HG03520 (cell line): ENCODE data around the gene B3GALNT1.

Experiments
- ATAC-seq: cut with Tn5 transposase; IDR thresholded peaks from one replicate; pipeline ENCODE4 v1.9.1; 2021; ENCODE audit warnings: mild to moderate bottlenecking, moderate library complexity; ENCODE audit not compliant: unreplicated experiment

The B3GALNT1 gene

GRCh38 chr3:161081633-161082032 is 23.5 kb downstream of the B3GALNT1 start:
- no peak for ATAC-seq

DNA sequence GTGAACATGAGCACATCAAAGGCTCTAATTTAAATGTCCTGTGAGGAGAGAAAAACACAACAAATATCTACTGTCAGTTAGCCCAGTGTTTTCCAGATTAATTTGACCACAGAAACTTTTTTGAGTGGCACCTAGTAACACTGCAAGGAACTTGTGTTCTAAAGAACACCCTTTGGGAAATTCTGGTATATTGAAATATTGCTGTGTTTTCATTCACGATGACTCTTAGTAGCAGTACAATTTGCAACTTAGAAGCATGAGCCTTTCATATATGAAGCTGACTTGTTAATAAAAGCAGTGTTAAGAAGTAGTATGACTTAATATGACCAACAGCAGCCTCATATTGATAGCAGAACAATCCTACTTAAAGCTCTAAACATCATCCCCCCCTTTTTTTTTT is 32.0 kb downstream of the B3GALNT1 start:
- ATAC-seq = no peak

GRCh38 chr3:161072751-161073150 is 32.4 kb downstream of the B3GALNT1 start:
- no peak for ATAC-seq

DNA sequence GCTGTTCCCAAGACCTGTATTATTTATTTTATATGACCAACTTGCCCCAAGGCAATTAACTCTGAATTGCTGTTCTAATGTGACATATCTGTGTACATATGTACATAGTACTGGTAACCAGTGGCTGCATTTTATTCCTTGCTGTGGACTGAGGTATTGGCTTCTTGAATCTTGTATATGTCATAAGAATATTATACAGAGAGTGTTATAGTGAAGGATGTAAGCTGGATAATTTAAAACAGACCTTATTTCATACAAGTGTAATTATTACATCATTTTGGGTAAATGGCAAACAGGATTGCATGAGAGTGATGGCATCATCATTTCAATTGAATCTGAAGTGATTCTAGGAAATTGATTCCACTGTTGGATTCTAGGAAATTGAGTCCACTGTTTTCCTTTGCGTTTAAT is 32.9 kb downstream of the B3GALNT1 start:
- ATAC-seq = no peak

DNA sequence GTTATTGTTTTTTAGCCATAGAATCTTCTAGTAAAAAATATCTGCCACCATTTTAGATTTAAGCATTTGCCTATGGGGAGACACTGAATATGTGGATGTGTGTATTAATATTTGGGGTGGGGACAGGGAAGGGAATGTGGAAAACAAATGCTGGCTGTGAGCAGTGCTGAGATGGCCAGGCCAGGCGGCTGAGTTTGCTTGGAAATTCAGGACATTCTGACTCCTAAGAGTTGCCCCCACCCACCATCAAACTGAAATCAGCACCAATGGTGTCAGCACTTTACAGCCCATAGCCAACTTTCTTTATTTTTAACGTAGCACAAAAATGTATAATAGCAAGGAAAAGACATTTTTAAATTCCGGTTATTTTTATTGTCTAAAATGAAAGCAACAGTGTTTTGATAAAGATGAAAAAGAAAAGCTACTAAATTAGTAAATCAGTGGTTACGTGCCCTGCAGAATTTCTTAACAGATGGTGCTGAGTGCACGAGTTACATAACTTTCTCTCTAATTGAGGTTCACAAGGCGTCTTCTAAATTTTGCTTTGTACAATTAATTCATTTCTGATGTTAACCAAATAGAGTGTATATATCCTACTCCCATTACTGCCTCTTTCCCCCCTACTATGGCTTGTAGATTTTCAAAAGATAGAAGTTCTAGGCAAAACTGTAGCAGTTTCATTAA is 34.0 kb downstream of the B3GALNT1 start:
- no peak for ATAC-seq

DNA sequence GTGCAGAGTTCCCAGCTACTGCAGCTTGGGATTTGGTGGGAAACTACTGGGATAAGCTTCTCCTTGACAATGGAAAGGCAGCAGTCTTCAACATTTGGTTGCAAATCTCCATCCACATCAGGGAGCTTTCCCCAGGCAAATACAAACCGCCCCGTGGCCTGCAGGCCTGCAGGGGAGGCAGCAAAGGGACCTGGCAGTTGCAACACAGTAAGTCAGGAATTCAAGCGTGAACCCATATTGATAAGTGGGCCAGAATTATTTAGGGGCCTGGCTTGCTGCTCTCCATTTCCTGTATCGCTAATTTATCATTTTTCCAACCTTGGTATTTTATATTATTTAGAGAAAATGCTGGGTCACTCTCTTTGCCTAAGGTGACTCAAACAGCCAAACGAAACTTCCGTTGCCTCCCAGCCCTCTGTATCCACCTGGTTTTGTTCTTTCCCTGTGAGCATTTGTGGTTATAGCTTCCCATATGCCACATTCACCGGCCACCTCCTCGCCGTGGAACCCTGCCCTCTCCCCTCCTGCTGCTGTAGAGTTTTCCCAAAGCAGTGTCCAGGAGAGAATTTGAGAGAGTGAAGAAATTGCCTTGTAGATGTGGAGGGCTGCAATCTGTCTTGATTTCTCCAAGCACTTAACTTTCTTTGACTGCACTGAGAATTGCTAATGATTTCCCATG is 34.8 kb downstream of the B3GALNT1 start:
- ATAC-seq = no peak

- ATAC-seq = peak; percentile 89
These were observed 35.5 kb downstream of the B3GALNT1 start for GRCh38 chr3:161069511-161070251.

DNA sequence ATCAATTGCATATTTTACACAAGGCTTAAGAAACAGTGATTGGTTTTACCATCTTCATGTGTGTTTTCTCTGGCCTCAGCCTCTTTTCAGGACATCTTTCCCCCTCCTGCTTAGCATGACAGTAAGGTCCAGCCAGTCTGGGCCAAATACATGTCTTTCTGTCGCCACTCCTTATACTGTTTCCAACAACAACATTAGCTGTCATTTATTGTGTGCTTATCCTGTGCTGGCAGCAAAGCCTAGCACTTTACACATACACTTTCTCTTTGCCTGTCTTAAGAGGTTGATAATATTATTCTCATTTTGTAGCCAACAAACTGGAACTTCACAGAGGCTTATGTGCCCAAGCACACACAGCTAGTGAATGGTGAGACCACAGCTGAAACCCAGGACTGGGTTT is 37.8 kb downstream of the B3GALNT1 start:
- no peak for ATAC-seq

DNA sequence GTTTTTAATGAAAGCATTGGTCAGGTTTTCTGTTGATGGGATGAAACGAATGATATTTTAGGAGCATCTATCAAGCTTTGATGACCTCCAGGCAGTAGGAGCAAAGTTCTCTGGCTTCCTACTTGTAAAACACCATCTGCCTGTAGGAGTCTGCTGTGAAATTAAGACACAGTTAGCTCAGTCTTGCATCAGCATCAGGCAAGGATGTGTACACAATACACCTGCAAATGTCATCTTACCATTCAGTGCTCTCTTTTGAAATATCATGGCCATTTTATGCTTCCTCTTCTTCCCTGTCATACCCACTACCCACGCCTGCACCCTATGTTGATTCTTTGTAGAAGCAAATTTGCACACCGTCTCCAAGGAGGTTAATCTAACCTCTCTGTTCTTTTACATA is 38.2 kb downstream of the B3GALNT1 start:
- ATAC-seq = no peak

GRCh38 chr3:161064413-161064812 is 40.7 kb downstream of the B3GALNT1 start:
- ATAC-seq = no peak

DNA sequence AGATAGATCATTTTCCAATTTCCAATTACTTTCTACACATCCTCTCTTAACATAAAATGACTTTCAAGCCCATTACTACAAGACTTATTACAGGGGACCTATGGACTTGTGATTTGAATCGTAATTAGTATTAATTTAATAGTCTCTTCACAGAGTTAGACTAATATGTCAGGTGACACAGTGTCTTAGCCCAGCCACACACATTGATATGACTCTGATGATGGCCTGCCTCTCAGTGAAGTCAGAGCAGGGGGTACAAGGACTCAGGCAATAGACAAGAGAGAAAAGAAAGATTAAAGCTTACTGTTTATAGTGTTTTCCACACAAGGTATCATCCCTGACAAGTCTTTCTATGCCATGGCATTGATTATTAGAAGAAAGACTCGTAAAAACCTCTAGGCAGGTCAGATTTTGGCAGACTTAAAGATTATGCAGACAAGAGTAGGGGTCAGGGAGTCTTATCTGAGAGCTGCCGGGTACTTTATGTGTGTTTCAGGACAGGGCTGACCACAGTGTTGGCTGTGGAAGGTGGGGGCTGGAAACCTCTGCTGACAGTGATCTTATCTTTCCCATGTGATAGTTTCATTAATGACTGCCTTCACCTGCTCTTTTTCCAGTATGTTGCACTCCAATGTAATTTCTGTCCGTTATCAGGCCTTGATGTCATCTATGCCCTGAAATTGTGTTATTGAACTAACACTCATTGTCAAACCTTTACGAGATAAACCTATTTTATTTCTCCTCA is 50.1 kb downstream of the B3GALNT1 start:
- no peak for ATAC-seq

DNA sequence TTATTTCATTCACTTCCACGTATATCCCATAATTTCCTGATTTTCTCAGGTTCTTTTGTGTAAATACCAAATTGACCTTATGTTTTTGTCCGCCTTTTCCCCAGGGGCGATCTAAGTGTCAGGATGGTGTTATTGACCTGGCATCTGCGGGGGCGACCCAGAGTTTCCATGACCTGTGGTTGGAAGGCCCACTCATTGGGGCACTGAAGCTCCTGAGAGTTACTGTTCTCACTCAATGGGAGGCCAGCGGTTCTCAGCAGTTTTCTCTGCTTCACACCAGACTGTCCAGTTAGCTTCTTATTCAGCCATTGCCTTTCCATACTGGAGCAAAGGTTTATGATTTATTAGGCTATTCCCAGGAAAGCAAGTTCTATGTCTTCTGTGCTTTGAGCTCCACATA is 53.3 kb downstream of the B3GALNT1 start:
- no peak for ATAC-seq

- ATAC-seq = no peak
These were observed 54.2 kb downstream of the B3GALNT1 start for GRCh38 chr3:161050935-161051334.

- ATAC-seq = no peak
These were observed 55.4 kb downstream of the B3GALNT1 start for GRCh38 chr3:161049683-161050248.

DNA sequence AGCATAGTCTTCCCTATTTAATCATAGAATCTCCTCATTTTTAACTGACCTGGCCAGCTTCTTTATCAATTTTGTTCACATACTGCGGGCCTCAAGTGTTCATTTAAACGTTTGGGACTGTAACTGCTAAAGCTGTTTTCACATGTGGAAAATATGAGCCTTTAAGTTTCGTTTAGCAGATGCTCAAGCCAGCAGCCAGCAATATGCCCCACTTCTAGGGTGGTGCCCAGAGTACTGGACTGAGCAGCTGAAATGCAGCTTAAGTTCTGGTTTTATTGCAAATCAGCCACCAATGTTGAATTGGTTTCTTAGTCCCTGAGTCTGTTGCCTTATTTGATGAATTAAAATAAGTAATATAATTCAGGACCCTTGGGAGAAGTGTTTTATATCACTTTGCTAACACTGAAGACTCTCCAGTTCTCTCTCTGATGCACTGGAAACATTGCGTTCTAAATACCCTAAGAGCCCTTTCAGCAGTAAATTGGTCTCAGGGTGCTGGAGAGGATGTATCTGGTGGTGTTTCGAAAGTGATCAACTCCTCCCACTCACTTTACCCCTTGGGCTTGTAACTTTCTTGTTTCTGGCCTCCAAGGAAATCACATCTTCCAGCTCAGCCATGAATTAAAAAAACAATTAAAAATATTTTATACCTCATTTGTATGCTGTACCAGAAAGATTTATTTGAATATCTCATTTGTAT is 61.7 kb downstream of the B3GALNT1 start:
- ATAC-seq = peak; percentile 65

DNA sequence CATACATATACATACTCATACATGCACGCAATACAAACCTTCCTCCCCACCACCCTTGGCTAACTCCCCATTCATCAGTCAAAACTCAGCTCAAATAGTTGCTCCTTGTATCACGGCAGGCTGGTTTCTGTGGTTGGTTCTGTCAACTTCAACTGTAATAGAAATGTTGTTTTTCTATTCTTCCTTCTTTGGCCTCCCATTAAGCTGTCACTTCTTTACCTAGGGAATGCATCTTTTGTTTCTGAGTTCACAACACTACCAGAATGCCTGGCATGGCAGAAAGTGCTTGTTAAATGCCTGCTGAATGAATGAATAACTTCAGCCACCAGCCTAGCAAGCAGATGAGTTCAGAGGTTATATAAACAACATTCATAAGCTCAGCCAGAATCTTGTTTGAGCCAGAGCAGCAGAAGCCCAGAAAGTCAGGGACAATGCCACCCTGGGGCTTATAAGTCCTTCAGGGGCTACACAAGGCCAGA is 63.1 kb downstream of the B3GALNT1 start:
- no peak for ATAC-seq

DNA sequence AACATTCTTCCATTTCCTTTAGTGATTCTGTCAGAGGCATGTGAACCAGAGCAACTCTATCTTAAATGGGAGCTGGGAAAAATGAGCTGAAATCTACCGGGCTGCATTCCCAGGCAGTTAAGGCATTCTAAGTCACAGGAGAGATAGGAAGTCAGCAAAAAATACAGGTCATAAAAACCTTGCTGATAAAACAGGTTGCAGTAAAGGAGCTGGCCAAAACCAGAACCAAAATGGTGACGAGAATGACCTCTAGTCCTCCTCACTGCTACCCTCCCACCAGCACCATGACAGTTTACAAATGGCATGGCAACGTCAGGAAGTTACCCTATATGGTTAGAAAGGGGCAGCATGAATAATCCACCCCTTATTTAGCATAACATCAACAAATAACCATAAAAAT is 66.4 kb downstream of the B3GALNT1 start:
- no peak for ATAC-seq

- peak; percentile 45 for ATAC-seq
These were observed 69.4 kb downstream of the B3GALNT1 start for GRCh38 chr3:161035711-161036110.

GRCh38 chr3:161034913-161035550 is 70.1 kb downstream of the B3GALNT1 start:
- peak; percentile 75 for ATAC-seq
